ENCODE data around the gene SUV39H2.
"Not testable (repeated sequence)": the region's sequence is repeated elsewhere in the genome, so short reads cannot be mapped to it uniquely, and the experiment has no call there.

The SUV39H2 gene

GRCh38 chr10:14875941-14876340 lies 2.7 kb upstream of the SUV39H2 start:
- no peak for DNase-seq (ENCODE audit: low read depth)

- no peak for DNase-seq (ENCODE audit: low read depth)
Measured at GRCh38 chr10:14876764-14877163, 1.9 kb upstream of the SUV39H2 start.

- DNase-seq (ENCODE audit: low read depth) = no peak
Measured at GRCh38 chr10:14879124-14879927, 660 bp downstream of the SUV39H2 start.

GRCh38 chr10:14879928-14880193 lies 1.2 kb downstream of the SUV39H2 start:
- DNase-seq (ENCODE audit: low read depth) = no peak

GRCh38 chr10:14880229-14880628 lies 1.6 kb downstream of the SUV39H2 start:
- no peak for DNase-seq (ENCODE audit: low read depth)

- no peak for DNase-seq (ENCODE audit: low read depth)
Measured at GRCh38 chr10:14884082-14884481, 5.4 kb downstream of the SUV39H2 start.

GRCh38 chr10:14889318-14889717 lies 10.7 kb downstream of the SUV39H2 start:
- no peak for DNase-seq (ENCODE audit: low read depth)

GRCh38 chr10:14891151-14891550 lies 12.5 kb downstream of the SUV39H2 start:
- DNase-seq (ENCODE audit: low read depth) = no peak

- DNase-seq (ENCODE audit: low read depth) = no peak
Measured at GRCh38 chr10:14904316-14904732, 25.7 kb downstream of the SUV39H2 start.

- DNase-seq (ENCODE audit: low read depth) = no peak
Measured at GRCh38 chr10:14904864-14905263, 26.2 kb downstream of the SUV39H2 start.

GRCh38 chr10:14905890-14906289 lies 27.2 kb downstream of the SUV39H2 start:
- no peak for DNase-seq (ENCODE audit: low read depth)

- DNase-seq (ENCODE audit: low read depth) = no peak
Measured at GRCh38 chr10:14906765-14907164, 28.1 kb downstream of the SUV39H2 start.

- DNase-seq (ENCODE audit: low read depth) = not testable (repeated sequence)
Measured at GRCh38 chr10:14907591-14907990, 28.9 kb downstream of the SUV39H2 start.

GRCh38 chr10:14909101-14909500 lies 30.4 kb downstream of the SUV39H2 start:
- DNase-seq (ENCODE audit: low read depth) = no peak

- DNase-seq (ENCODE audit: low read depth) = no peak
Measured at GRCh38 chr10:14910953-14911352, 32.3 kb downstream of the SUV39H2 start.

GRCh38 chr10:14911801-14912200 lies 33.1 kb downstream of the SUV39H2 start:
- no peak for DNase-seq (ENCODE audit: low read depth)

- no peak for DNase-seq (ENCODE audit: low read depth)
Measured at GRCh38 chr10:14916600-14916999, 37.9 kb downstream of the SUV39H2 start.

GRCh38 chr10:14917827-14918226 lies 39.2 kb downstream of the SUV39H2 start:
- no peak for DNase-seq (ENCODE audit: low read depth)

GRCh38 chr10:14918964-14919363 lies 40.3 kb downstream of the SUV39H2 start:
- no peak for DNase-seq (ENCODE audit: low read depth)

GRCh38 chr10:14924013-14924412 lies 45.3 kb downstream of the SUV39H2 start:
- DNase-seq (ENCODE audit: low read depth) = no peak

- no peak for DNase-seq (ENCODE audit: low read depth)
Measured at GRCh38 chr10:14925268-14925667, 46.6 kb downstream of the SUV39H2 start.

- no peak for DNase-seq (ENCODE audit: low read depth)
Measured at GRCh38 chr10:14926061-14926470, 47.4 kb downstream of the SUV39H2 start.

GRCh38 chr10:14926722-14927416 lies 48.2 kb downstream of the SUV39H2 start:
- DNase-seq (ENCODE audit: low read depth) = no peak

- no peak for DNase-seq (ENCODE audit: low read depth)
Measured at GRCh38 chr10:14930610-14931009, 51.9 kb downstream of the SUV39H2 start.

Data from stromal cell of bone marrow (primary cell).